CD4-positive, alpha-beta T cell treated with Interleukin-12 subunit alpha and Interleukin-12 subunit beta, for 1 hour (primary cell): ENCODE measurements around the gene CLIC4.
A peak's percentile ranks its signal among the peaks of the same experiment; 100 is the strongest.

Source experiments
- DNase-seq: peaks from one replicate; pipeline ENCODE4 v3.0.0-alpha.2; 2020

The CLIC4 gene

GRCh38 chr1:24825174-24825573 lies 79.9 kb downstream of the CLIC4 start:
- no peak for DNase-seq

GRCh38 chr1:24826510-24826909 lies 81.3 kb downstream of the CLIC4 start:
- no peak for DNase-seq

- DNase-seq, result no peak
Observed at GRCh38 chr1:24827379-24828135, 82.3 kb downstream of the CLIC4 start.

GRCh38 chr1:24828183-24828886 lies 83.1 kb downstream of the CLIC4 start:
- DNase-seq, result no peak

GRCh38 chr1:24828887-24829192 lies 83.6 kb downstream of the CLIC4 start:
- DNase-seq, result no peak

GRCh38 chr1:24830680-24831272 lies 85.5 kb downstream of the CLIC4 start:
- peak; percentile 62 for DNase-seq

GRCh38 chr1:24841593-24841992 lies 96.3 kb downstream of the CLIC4 start:
- DNase-seq, result no peak

- DNase-seq, result no peak
Observed at GRCh38 chr1:24846671-24847070, 101.4 kb downstream of the CLIC4 start.

- peak; percentile 91 for DNase-seq
Observed at GRCh38 chr1:24847995-24848881, 103.0 kb downstream of the CLIC4 start.

GRCh38 chr1:24849672-24850295 lies 104.5 kb downstream of the CLIC4 start:
- DNase-seq, result peak; percentile 29

GRCh38 chr1:24850328-24850920 lies 105.2 kb downstream of the CLIC4 start:
- no peak for DNase-seq

- no peak for DNase-seq
Observed at GRCh38 chr1:24853649-24854048, 108.4 kb downstream of the CLIC4 start.

- no peak for DNase-seq
Observed at GRCh38 chr1:24855474-24855873, 110.2 kb downstream of the CLIC4 start.

GRCh38 chr1:24856787-24857506 lies 111.7 kb downstream of the CLIC4 start:
- peak; percentile 35 for DNase-seq

- DNase-seq, result peak; percentile 13
Observed at GRCh38 chr1:24857507-24858133, 112.4 kb downstream of the CLIC4 start.

GRCh38 chr1:24858277-24858676 lies 113.0 kb downstream of the CLIC4 start:
- no peak for DNase-seq

- DNase-seq, result no peak
Observed at GRCh38 chr1:24859063-24860010, 114.1 kb downstream of the CLIC4 start.

- DNase-seq, result no peak
Observed at GRCh38 chr1:24860841-24861240, 115.6 kb downstream of the CLIC4 start.

- no peak for DNase-seq
Observed at GRCh38 chr1:24861821-24862727, 116.8 kb downstream of the CLIC4 start.
